H9 (cell line): ENCODE results near the gene FAM81A. TPM values are rescaled to one million over a fixed set of nuclear protein-coding genes. Genes with fewer than 3 reads are reported as not detected.

Source experiments
- DNase-seq: peaks from one replicate; pipeline ENCODE4 v3.0.0-alpha.2; 2017
- H2AFZ ChIP-seq: one replicate; pipeline ENCODE4 v1.6.1; 2013; ENCODE audit warnings: mild to moderate bottlenecking, low read length, control low read depth, moderate library complexity
- H2AK5ac ChIP-seq: 2 replicates; pipeline ENCODE4 v1.6.1; 2013; ENCODE audit warnings: low read length, control low read depth, mixed read lengths; ENCODE audit not compliant: insufficient read length
- H2BK120ac ChIP-seq: one replicate; pipeline ENCODE4 v1.6.1; 2013; ENCODE audit warnings: low read depth, mild to moderate bottlenecking, low read length, control low read depth, inconsistent platforms; ENCODE audit not compliant: poor library complexity, severe bottlenecking
- H2BK12ac ChIP-seq: 2 replicates; pipeline ENCODE4 v1.6.1; 2013; ENCODE audit warnings: low read length, control low read depth, mixed read lengths, low read depth; ENCODE audit not compliant: insufficient read length
- H2BK15ac ChIP-seq: 2 replicates; pipeline ENCODE4 v1.6.1; 2013; ENCODE audit warnings: low read depth, low read length, control low read depth
- H2BK20ac ChIP-seq: one replicate; pipeline ENCODE4 v1.6.1; 2013; ENCODE audit warnings: low read depth, mild to moderate bottlenecking, low read length, control low read depth, inconsistent platforms; ENCODE audit not compliant: poor library complexity, severe bottlenecking
- H2BK5ac ChIP-seq: 2 replicates; pipeline ENCODE4 v1.6.1; 2013; ENCODE audit warnings: low read length, control low read depth, mixed read lengths; ENCODE audit not compliant: insufficient read length
- H3K14ac ChIP-seq: 2 replicates; pipeline ENCODE4 v1.6.1; 2013; ENCODE audit warnings: low read length, control low read depth; ENCODE audit not compliant: insufficient read depth
- H3K18ac ChIP-seq: 2 replicates; pipeline ENCODE4 v1.6.1; 2013; ENCODE audit warnings: low read depth, mild to moderate bottlenecking, mixed read lengths, low read length, control low read depth; ENCODE audit not compliant: insufficient read length
- H3K23ac ChIP-seq: 2 replicates; pipeline ENCODE4 v1.6.1; 2013; ENCODE audit warnings: low read length, control low read depth, mixed read lengths, low read depth; ENCODE audit not compliant: insufficient read length
- H3K23me2 ChIP-seq: 2 replicates; pipeline ENCODE4 v1.6.1; 2013; ENCODE audit warnings: low read depth, mild to moderate bottlenecking, mixed read lengths, low read length, control low read depth; ENCODE audit not compliant: insufficient read length, poor library complexity, severe bottlenecking
- H3K27ac ChIP-seq: 2 replicates; pipeline ENCODE4 v1.5.1; 2013; ENCODE audit warnings: low read length, control low read depth, mixed read lengths, low read depth; ENCODE audit not compliant: insufficient read length
- H3K27me3 ChIP-seq: 2 replicates; pipeline ENCODE4 v1.6.1; 2013; ENCODE audit warnings: low read length, control low read depth, inconsistent platforms; ENCODE audit not compliant: insufficient read depth
- H3K4ac ChIP-seq: 2 replicates; pipeline ENCODE4 v1.6.1; 2013; ENCODE audit warnings: low read depth, mild to moderate bottlenecking, control low read depth, inconsistent platforms, low read length, moderate library complexity
- H3K4me1 ChIP-seq: 2 replicates; pipeline ENCODE4 v1.6.1; 2013; ENCODE audit warnings: low read length, control low read depth, inconsistent platforms; ENCODE audit not compliant: insufficient read depth
- H3K4me2 ChIP-seq: 2 replicates; pipeline ENCODE4 v1.6.1; 2013; ENCODE audit warnings: low read length, control low read depth, mixed read lengths; ENCODE audit not compliant: insufficient read length, insufficient read depth
- H3K56ac ChIP-seq: 2 replicates; pipeline ENCODE4 v1.6.1; 2013; ENCODE audit warnings: low read depth, mild to moderate bottlenecking, mixed read lengths, low read length, control low read depth; ENCODE audit not compliant: insufficient read length
- H3K79me1 ChIP-seq: 2 replicates; pipeline ENCODE4 v1.6.1; 2013; ENCODE audit warnings: low read depth, mild to moderate bottlenecking, moderate library complexity, low read length, control low read depth, inconsistent platforms; ENCODE audit not compliant: insufficient read depth, poor library complexity, severe bottlenecking
- H3K79me2 ChIP-seq: 2 replicates; pipeline ENCODE4 v1.6.1; 2013; ENCODE audit warnings: low read length, control low read depth, inconsistent platforms; ENCODE audit not compliant: insufficient read depth
- H3K9ac ChIP-seq: 2 replicates; pipeline ENCODE4 v1.6.1; 2013; ENCODE audit warnings: low read length, control low read depth, mixed read lengths; ENCODE audit not compliant: insufficient read length; ENCODE audit errors: extremely low read depth
- H3K9me3 ChIP-seq: one replicate; pipeline ENCODE4 v1.6.1; 2013; ENCODE audit warnings: low read depth, low read length, inconsistent platforms; ENCODE audit not compliant: control insufficient read depth
- H3T11ph ChIP-seq: one replicate; pipeline ENCODE4 v1.6.1; 2013; ENCODE audit warnings: mild to moderate bottlenecking, low read length, control low read depth, inconsistent platforms
- H4K20me1 ChIP-seq: one replicate; pipeline ENCODE4 v1.6.1; 2013; ENCODE audit not compliant: control insufficient read depth, insufficient read length, insufficient read depth
- H4K5ac ChIP-seq: 2 replicates; pipeline ENCODE4 v1.6.1; 2013; ENCODE audit warnings: low read depth, mild to moderate bottlenecking, mixed read lengths, low read length, control low read depth; ENCODE audit not compliant: insufficient read length
- H4K8ac ChIP-seq: replicated peaks from 2 replicates; pipeline ENCODE4 v1.6.1; 2013; ENCODE audit warnings: low read length, control low read depth, mixed read lengths, low read depth; ENCODE audit not compliant: insufficient read length
- H4K91ac ChIP-seq: 2 replicates; pipeline ENCODE4 v1.6.1; 2013; ENCODE audit warnings: low read depth, mild to moderate bottlenecking, moderate library complexity, mixed read lengths, low read length, control low read depth; ENCODE audit not compliant: insufficient read length
- H3K27ac Mint-ChIP-seq, 3 experiments: 2 replicates in 2 of 3; 3 replicates in 1 of 3; pipeline ENCODE4 v1.8.0; 2020 to 2021; ENCODE audit warnings: mixed read lengths in 3 of 3, mild to moderate bottlenecking in 1 of 3, moderate library complexity in 1 of 3
- H3K27me3 Mint-ChIP-seq: 2 replicates; pipeline ENCODE4 v1.8.0; 2021; ENCODE audit warnings: low read depth, mild to moderate bottlenecking, moderate library complexity, mixed read lengths
- H3K36me3 Mint-ChIP-seq, 3 experiments: 2 replicates in 2 of 3; 3 replicates in 1 of 3; pipeline ENCODE4 v1.8.0; 2020 to 2021; ENCODE audit warnings: low read depth in 3 of 3, mixed read lengths in 3 of 3; ENCODE audit not compliant: insufficient read depth in 1 of 3
- H3K4me1 Mint-ChIP-seq, 2 experiments: 2 replicates each; pipeline ENCODE4 v1.8.0; 2020; ENCODE audit warnings: mixed read lengths in 2 of 2
- H3K4me3 Mint-ChIP-seq, 2 experiments: 2 replicates in 1 of 2; 3 replicates in 1 of 2; pipeline ENCODE4 v1.8.0; 2020 to 2021; ENCODE audit warnings: mild to moderate bottlenecking in 2 of 2, mixed read lengths in 2 of 2, moderate library complexity in 1 of 2
- H3K9me3 Mint-ChIP-seq, 2 experiments: 2 replicates in 1 of 2; 3 replicates in 1 of 2; pipeline ENCODE4 v1.8.0; 2020; ENCODE audit warnings: mild to moderate bottlenecking in 2 of 2, mixed read lengths in 2 of 2, moderate library complexity in 1 of 2
- WGBS: extraction: QIAGEN DNeasy Blood & Tissue Kit; methylation state at CpG from one replicate; pipeline ENCODE4 v1.1.7; 2013; ENCODE audit warnings: missing lambda C conversion rate, low lambda C conversion rate, mixed read lengths; ENCODE audit not compliant: insufficient read length; ENCODE audit errors: extremely low coverage; 5-methylcytosine and 5-hydroxymethylcytosine counted together
- total RNA-seq: library from RNA; stranded (reverse); gene quantifications from 2 replicates; pipeline ENCODE4 v1.2.1, GENCODE V29; 2021
- TF ChIP-seq, protein P1 (sequence below): fragments of 200-600 bp; sonication (generic); conservative IDR thresholded peaks from 3 replicates; pipeline ENCODE4 v1.8.0; 2021; ENCODE audit warnings: antibody characterized with exemption, mild to moderate bottlenecking

FAM81A gene
- total RNA-seq, 1 experiment from 2014 or later, result 1.7 TPM

GRCh38 chr15:59521443-59521842 is 83.5 kb downstream of the FAM81A start:
- Histone ChIP-seq H3K4ac (no peak overlapping the region), H3K4me1 (no peaks in the 10 kb centered on the region), H2BK20ac (no peak overlapping the region), H4K91ac (no peak overlapping the region), H3K4me2 (no peak overlapping the region), H2BK120ac (no peak overlapping the region), H3K79me1 (no peaks in the 10 kb centered on the region), H4K20me1 (no peaks in the 10 kb centered on the region), H3K9me3 (no peaks in the 10 kb centered on the region), H3K56ac (no peak overlapping the region), H2AFZ (no peak overlapping the region), H2BK12ac (no peak overlapping the region), H2BK15ac (no peak overlapping the region), H3T11ph (no peak overlapping the region), H2AK5ac (no peak overlapping the region), H4K8ac (no peak overlapping the region), H2BK5ac (no peak overlapping the region), H3K23ac (no peak overlapping the region), H3K23me2 (no peaks in the 10 kb centered on the region), H4K5ac (no peak overlapping the region), H3K9ac (no peak overlapping the region), H3K79me2 (no peaks in the 10 kb centered on the region), H3K14ac (no peak overlapping the region), H3K18ac (no peak overlapping the region), H3K27me3 (no peaks in the 10 kb centered on the region), H3K27ac (no peak overlapping the region)
- H3K36me3 Mint-ChIP-seq, result no peaks in the 10 kb centered on the region
- no peaks in the 10 kb centered on the region for H3K27me3 Mint-ChIP-seq
- H3K4me1 Mint-ChIP-seq, result peaks cover 4 to 6% of the 10 kb centered on the region in 2 experiments; a peak in 1 of 4 replicates
- H3K27ac Mint-ChIP-seq, result no peak overlapping the region
- no peaks in the 10 kb centered on the region for H3K9me3 Mint-ChIP-seq
- no CpG with 5 or more reads among the region's 5 CpGs for WGBS
- H3K4me3 Mint-ChIP-seq, result no peak overlapping the region
- no peak for DNase-seq
- TF ChIP-seq, protein P1, sequence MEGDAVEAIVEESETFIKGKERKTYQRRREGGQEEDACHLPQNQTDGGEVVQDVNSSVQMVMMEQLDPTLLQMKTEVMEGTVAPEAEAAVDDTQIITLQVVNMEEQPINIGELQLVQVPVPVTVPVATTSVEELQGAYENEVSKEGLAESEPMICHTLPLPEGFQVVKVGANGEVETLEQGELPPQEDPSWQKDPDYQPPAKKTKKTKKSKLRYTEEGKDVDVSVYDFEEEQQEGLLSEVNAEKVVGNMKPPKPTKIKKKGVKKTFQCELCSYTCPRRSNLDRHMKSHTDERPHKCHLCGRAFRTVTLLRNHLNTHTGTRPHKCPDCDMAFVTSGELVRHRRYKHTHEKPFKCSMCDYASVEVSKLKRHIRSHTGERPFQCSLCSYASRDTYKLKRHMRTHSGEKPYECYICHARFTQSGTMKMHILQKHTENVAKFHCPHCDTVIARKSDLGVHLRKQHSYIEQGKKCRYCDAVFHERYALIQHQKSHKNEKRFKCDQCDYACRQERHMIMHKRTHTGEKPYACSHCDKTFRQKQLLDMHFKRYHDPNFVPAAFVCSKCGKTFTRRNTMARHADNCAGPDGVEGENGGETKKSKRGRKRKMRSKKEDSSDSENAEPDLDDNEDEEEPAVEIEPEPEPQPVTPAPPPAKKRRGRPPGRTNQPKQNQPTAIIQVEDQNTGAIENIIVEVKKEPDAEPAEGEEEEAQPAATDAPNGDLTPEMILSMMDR, result no peak
